Middle frontal gyrus (tissue), 1 donor: Measurements from ENCODE around the gene PHC2.

Experiments
- DNase-seq: peaks from one replicate; pipeline ENCODE4 v3.0.0-alpha.2; 2015; ENCODE audit warnings: low spot score; ENCODE audit errors: extremely low spot score

Gene PHC2

GRCh38 chr1:33332881-33333280, 98.0 kb downstream of the PHC2 start:
- no peak for DNase-seq

DNA sequence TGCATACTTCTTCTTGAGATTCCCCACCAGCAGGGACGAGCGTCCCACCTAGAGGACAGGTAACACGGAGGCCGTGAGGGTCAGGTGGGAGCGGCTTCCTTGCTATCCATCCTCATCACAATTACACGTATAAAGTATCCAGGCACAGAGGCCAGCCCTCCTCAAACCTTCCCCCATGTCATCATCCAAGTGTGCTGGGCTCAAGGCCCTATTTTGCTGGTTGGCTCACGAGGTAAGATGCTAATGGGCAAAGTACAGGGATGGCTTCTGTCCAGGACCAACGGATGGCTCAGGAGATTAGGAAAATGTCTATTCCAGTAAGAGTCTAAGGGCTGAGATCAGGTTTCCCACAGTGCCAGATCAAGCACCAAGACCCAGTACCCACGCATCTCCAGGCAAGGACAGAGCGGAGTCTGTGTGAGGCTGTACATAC, 98.5 kb downstream of the PHC2 start:
- no peak for DNase-seq

DNA sequence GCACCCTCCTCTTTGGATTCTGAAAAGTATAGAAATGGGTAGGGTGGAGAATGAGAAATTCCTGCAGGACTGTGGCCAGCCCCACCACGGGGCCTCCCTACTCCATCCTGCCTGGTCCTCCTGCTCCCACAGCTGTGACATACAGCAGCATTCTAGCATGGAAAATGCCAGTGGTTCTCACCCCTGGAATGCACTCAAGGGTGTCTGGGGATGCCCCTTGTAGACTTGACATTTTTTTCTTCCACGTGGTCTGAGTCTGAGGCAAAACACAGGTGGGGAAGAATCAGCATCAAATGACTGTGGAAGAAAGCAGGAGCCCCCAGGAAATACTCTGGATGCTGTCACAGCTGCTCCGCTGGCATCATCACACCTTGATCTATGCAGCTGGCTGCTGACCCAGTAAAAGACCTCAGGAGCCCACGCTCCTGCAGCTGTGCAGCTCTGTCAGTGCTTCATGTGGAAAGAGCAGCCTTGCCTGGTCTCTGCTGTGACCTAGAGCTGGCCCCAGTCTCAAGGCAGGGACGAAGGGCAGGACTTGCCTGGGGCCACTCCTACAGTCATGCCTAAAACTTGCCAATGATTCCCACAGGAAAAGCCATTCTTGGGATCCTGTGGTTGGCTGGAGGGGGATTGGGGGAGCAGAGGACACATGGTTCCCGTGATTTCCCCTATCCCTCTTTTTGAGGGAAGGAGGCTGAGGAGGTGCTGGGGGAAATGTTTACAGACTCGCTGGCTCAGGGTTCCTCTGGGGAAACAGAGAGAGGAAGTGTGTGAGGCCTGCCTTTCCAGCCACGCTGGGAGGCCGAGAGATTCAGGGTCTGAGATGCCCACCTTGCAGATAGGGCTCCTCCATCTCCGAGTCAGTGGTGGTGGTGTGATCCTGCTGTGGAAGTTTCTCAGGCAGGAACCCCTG, 99.2 kb downstream of the PHC2 start:
- no peak for DNase-seq

GRCh38 chr1:33330906-33331305, 100.0 kb downstream of the PHC2 start:
- DNase-seq = no peak

- DNase-seq = no peak
Observed at GRCh38 chr1:33330361-33330890, 100.5 kb downstream of the PHC2 start.

- no peak for DNase-seq
Observed at GRCh38 chr1:33329600-33330305, 101.1 kb downstream of the PHC2 start.

- DNase-seq = no peak
Observed at GRCh38 chr1:33328817-33329216, 102.1 kb downstream of the PHC2 start.

GRCh38 chr1:33327587-33328325, 103.1 kb downstream of the PHC2 start:
- no peak for DNase-seq

GRCh38 chr1:33326785-33327184, 104.1 kb downstream of the PHC2 start:
- no peak for DNase-seq

DNA sequence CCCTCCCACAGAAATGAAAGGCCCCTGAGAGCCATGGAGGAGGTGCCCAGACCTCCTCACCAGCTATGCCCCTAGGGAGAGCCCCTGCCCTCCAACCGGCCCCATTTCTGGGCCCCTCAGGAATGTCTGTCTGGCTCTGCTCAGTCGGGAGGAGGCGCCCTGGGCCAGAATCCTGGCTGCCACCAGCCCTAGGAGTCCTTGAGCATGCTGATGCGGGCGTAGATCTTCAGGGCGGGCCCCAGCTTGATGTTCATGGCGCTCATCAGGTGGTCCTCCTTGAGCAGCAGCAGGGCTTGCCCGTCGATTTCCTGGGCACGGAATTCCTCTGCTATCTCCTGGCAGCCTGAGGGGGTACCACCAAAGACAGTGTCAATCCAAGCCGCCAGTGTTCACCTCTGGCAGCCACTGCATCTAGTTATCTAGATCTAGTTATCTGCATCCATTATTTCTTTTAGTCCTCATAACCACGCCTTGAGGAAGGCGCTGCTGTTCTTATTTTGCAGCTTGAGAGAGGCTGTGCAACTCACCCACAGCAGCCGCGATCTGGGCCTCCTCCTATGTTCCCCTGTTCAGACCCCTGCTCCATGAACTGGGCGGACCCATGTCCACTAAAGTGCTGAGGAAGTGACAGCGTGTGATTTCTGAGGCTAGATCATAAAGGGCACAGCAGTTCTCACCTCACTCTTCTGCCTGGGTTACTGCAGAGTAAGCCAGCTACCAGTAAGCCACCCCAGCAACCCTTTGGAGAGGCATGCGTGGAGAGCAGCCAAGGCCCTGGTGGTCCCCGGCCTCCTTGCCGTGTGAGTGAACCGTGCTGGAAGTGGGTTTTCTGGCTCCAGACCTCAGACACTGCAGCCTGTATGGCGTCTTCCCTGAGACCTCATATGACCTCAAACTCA, 106.0 kb downstream of the PHC2 start:
- no peak for DNase-seq

- DNase-seq = no peak
Observed at GRCh38 chr1:33323663-33324477, 107.0 kb downstream of the PHC2 start.

- DNase-seq = no peak
Observed at GRCh38 chr1:33322870-33323585, 107.9 kb downstream of the PHC2 start.

GRCh38 chr1:33322109-33322508, 108.8 kb downstream of the PHC2 start:
- no peak for DNase-seq

DNA sequence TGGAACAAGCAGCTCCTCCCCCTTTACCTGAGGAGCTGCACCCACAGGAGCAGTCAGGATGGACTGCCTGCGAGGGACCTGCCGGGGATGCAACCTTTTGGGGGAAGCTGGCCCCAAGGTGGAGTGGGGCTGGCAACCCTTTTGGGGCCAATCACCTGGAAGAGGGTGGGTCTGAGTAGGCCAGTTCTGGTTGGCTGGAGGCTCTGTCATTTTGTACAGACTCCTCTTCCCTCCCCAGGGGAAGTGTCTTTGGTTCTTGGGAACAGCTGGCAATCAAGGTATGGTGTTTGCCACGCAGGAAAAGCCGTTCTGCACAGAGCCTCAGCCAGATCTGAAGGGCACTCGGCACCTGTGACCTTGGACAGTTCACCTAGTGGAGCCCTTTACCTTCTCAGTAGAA, 109.7 kb downstream of the PHC2 start:
- no peak for DNase-seq

- DNase-seq = no peak
Observed at GRCh38 chr1:33320619-33321165, 110.2 kb downstream of the PHC2 start, which contains the start of gene A3GALT2. A3GALT2 (minus strand) TSS chr1:33321098; CDS start chr1:33321098, 0 bp downstream.

DNA sequence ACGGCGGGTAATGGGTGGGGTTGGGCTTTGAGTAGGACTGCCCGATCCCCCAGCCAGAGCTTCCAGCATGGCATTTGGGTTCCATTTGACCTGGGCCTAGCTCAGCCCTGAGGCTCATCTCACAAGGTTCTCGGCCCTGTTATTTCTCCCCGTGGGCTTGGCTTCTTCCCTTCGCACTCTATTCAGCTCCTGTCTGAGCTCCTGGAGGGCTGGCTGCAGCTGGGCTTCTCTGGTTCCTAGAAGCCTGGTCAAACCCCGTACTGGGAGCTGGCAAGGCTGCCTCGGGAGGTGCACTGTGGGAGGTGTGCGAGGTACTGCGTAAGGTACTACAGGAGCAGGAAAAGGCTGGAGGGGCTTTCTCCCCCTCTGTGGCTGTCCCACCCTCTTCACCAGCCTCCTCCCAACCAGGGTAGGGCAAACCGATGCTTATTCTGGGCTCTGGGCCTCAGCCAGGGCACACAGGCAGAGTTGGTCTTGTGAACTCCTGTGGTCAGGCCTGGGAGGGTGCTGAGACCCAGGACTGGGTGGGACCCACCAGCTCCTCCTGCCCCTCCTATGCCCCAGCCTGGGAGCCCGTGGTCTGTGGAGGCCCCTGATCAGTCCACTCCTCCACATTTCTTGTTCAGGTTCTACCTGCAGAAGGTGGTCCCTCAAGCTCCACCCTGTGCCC, 110.8 kb downstream of the PHC2 start:
- no peak for DNase-seq

GRCh38 chr1:33319186-33319948, 111.5 kb downstream of the PHC2 start:
- DNase-seq = no peak
